Measurements from ENCODE around the gene ZNF26.

Gene ZNF26

DNA sequence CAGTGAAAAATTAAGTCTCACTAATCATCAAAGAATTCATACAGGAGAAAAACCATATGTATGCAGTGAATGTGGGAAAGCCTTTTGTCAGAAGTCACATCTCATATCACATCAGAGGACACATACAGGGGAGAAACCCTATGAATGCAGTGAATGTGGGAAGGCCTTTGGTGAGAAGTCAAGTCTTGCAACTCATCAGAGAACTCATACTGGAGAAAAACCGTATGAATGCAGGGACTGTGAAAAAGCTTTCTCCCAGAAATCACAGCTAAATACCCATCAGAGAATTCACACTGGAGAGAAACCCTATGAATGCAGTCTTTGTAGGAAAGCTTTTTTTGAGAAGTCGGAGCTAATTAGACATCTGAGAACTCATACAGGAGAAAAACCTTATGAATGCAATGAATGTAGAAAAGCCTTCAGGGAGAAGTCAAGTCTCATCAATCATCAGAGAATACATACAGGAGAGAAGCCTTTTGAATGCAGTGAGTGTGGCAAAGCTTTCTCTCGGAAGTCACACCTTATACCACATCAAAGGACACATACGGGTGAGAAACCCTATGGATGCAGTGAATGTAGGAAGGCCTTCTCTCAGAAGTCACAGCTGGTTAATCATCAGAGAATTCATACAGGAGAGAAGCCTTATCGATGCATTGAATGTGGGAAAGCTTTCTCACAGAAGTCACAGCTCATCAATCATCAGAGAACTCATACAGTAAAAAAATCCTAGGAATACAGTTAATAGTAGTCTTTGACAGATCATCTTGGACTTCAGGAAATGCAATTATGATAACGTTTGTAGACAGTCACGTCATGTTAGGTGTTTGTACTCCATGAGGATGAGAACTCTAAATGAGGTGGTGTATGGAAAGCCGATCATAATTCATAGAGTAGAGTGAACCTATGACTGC is 72.3 kb downstream of the ZNF26 start:
- DNase-seq, result no peak

GRCh38 chr12:133061954-133062353 is 75.8 kb downstream of the ZNF26 start:
- DNase-seq, result no peak

DNA sequence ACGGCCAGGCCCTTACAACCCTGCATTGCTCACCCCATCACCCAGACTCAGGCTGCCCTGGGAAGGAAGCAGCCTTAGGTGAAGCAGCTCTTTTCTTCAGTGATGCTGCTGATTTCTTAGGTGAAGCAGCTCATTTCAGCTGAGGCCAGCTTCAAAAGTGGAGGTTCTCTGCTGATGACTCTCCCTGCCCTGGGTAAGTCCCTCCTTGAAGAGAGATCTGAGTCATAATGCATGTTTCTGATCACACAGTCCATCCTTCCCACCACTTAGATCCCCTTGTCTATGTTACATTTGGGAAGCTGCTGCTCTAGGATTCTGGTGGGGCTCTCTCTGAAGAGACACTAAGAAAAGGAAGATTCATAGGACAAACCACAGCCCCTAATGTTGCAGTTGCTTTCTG is 77.4 kb downstream of the ZNF26 start:
- no peak for DNase-seq

- no peak for DNase-seq
Observed at GRCh38 chr12:133073836-133074235, 87.7 kb downstream of the ZNF26 start.

All from anterior cingulate cortex (tissue), 58 donors.